Measurements from ENCODE around the gene C1orf232. TPM values are rescaled to one million over a fixed set of nuclear protein-coding genes. Genes with fewer than 3 reads are reported as not detected.

The C1orf232 gene
- polyA plus RNA-seq, 6 donors from 2014 or later, result not detected

DNA sequence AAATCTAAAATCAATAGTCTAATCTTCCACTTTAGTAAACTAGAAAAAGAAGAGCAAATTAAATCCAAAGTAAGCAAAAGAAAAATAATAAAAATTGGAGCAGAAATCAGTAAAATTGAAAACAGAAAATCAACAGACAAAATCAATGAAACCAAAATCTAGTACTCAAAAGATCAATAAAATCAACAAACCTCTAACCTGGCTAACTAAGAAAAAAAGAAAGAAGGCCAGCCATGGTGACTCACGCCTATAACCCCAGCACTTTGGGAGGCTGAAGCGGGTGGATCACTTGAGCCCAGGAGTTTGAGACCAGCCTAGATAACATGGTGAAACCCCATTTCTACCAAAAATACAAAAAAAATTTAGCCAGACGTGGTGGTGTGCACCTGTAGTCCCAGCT, 34.3 kb downstream of the C1orf232 start:
- Mint-ChIP-seq H3K36me3 (no peaks in the 10 kb centered on the region), H3K27ac (no peak overlapping the region)
- DNase-seq, result no peak

DNA sequence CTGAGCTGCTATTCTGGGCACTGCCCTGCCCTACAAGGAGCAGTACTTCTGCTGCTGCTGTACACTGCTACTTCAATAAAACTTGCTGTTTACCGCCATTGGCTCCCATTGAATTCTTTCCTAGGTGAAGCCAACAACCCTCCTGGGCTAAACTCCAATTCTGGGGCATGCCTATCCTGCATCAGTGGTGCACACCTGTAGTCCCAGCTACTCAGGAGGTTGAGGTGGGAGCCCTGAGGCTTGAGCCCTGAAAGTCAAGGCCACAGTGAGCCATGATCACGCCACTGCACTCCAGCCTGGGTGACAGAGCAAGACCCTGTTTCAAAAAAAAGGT, 36.0 kb downstream of the C1orf232 start:
- Mint-ChIP-seq H3K36me3 (no peaks in the 10 kb centered on the region), H3K9me3 (peaks cover 0 to 15% (median 2%) of the 10 kb centered on the region in 7 donors), H3K4me1 (peaks cover 3 to 8% (median 6%) of the 10 kb centered on the region in 3 donors), H3K27me3 (peaks cover 0 to 9% (median 6%) of the 10 kb centered on the region in 3 donors), H3K4me3 (no peak overlapping the region), H3K27ac (no peak overlapping the region)
- DNase-seq, result no peak
- no peak for ATAC-seq (ENCODE audit: low read depth in 2 of 2)

More for the DNA sequence above, 34.3 kb downstream of the C1orf232 start:
- ATAC-seq (ENCODE audit: low read depth in 2 of 2), result no peak
- Mint-ChIP-seq H3K4me3 (no peak overlapping the region), H3K27me3 (peaks cover 0 to 9% (median 6%) of the 10 kb centered on the region in 3 donors), H3K4me1 (no peaks in the 10 kb centered on the region), H3K9me3 (peaks cover 0 to 15% (median 2%) of the 10 kb centered on the region in 7 donors)

DNA sequence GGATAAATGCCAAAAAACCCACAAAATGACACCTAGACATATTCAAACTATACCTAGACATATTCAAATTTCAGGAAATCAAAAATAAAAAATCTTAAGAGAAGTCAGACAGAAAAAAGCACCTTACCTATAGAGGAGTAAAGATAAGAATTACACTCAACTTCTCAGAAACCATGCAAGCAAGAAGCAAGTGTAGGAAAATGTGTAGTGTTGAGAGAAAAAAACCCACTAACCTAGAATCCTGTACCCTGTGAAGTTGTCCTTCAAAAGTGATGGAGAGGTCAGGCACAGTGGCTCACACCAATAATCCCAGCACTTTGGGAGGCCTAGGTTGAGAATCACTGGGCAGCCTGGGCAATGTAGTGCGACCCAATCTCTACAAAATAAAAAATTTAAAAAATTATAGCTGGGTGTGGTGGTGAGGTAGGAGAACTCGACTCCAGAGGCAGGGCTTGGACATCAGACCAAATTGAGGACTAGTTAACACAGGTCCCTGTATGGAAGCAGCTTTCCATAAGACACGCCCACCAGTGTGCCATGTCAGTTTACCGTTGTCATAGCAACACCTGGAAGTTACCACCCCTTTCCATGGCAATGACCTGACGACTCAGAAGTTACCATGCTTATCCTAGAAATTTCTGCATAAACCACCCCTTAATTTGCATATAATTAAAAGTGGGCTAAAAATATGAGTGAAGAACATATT, 36.5 kb downstream of the C1orf232 start:
- no peaks in the 10 kb centered on the region for H3K36me3 Mint-ChIP-seq
- peaks cover 0 to 15% (median 2%) of the 10 kb centered on the region in 7 donors for H3K9me3 Mint-ChIP-seq
- H3K4me1 Mint-ChIP-seq, result peaks cover 8 to 13% (median 11%) of the 10 kb centered on the region in 3 donors
- no peak for ATAC-seq (ENCODE audit: low read depth in 2 of 2)
- peaks cover 0 to 9% (median 6%) of the 10 kb centered on the region in 3 donors for H3K27me3 Mint-ChIP-seq
- H3K4me3 Mint-ChIP-seq, result no peak overlapping the region
- DNase-seq, result no peak
- no peak overlapping the region for H3K27ac Mint-ChIP-seq

DNA sequence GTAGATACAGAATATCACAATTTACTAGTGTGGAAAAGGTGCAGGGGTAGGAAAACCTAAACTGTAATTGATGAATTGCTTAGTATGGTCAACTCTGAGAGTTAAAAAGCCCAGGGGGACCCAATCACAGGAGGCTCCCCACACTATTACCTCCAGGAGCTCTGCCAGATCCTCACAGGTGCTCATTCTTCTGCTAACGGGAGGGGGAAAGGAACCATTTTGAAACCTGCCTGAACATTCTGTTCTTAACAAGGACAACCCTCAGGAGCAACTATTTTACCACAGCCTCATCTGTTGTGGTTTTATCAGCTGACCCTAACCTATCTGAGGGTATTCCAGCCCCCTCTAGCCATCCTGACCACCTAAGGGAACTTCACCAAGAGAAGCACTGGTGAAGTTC, 38.1 kb downstream of the C1orf232 start:
- Mint-ChIP-seq H3K4me1 (peaks cover 9 to 25% (median 18%) of the 10 kb centered on the region in 3 donors), H3K9me3 (peaks cover 0 to 15% (median 2%) of the 10 kb centered on the region in 7 donors), H3K27ac (peak overlapping the region in 1 of 6 donors; percentile 86), H3K27me3 (peaks cover 0 to 9% (median 6%) of the 10 kb centered on the region in 3 donors), H3K4me3 (no peak overlapping the region), H3K36me3 (no peaks in the 10 kb centered on the region)
- DNase-seq (no peak), ATAC-seq (ENCODE audit: low read depth in 2 of 2) (no peak)

- Mint-ChIP-seq H3K36me3 (no peaks in the 10 kb centered on the region), H3K9me3 (peaks cover 0 to 9% (median 2%) of the 10 kb centered on the region in 7 donors), H3K4me3 (no peak overlapping the region), H3K27ac (no peak overlapping the region), H3K4me1 (peaks cover 9 to 25% (median 18%) of the 10 kb centered on the region in 3 donors), H3K27me3 (peaks cover 0 to 9% (median 6%) of the 10 kb centered on the region in 3 donors)
- ATAC-seq (ENCODE audit: low read depth in 2 of 2) (no peak), DNase-seq (no peak)
Measured at GRCh38 chr1:26129778-26130177, 39.0 kb downstream of the C1orf232 start.

DNA sequence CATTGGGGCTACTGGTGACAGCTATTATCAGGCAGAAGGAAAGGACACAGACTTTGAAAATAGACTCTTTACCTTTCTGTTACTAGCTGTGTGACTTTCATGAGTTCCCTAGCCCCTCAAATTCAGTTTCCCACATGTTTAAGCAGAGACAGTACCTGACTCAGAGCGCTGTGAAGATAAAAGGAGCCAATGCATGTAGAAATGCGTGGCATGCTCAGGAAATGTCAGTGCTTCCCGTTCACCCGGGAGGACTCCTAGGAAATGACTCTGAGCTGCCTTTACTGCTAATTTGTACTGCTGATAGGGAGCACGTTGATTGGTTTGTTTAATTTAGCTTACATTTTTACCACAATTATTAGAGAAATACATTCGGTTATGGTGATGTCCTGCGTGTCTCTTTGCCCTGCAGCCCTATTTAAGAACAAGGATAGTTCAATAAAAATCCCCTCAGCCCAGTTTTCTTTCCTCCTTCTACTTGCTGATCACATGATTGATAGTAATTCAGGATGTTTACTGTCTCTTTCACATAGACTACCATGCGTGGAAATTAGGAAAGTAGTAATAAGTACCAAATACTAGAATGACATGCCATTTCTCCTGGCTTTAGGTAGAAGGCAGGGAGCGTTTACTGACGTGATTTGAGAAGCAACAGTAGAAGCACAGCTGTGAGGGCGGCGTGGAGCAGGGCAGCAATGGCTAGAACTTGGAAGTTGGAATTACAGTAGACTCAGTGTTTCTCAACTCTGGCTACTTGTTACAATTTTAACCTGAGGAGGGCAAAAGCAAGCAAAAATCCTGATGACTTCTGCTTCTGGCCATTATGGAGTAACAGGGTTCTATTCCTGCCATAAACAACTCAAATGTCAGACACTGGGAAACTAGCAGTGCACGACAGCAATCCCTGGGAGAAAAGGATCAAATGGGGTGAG, 41.3 kb downstream of the C1orf232 start:
- H3K4me1 Mint-ChIP-seq, result peaks cover 14 to 25% (median 18%) of the 10 kb centered on the region in 3 donors
- H3K9me3 Mint-ChIP-seq, result no peaks in the 10 kb centered on the region
- ATAC-seq (ENCODE audit: low read depth in 2 of 2), result no peak

DNA sequence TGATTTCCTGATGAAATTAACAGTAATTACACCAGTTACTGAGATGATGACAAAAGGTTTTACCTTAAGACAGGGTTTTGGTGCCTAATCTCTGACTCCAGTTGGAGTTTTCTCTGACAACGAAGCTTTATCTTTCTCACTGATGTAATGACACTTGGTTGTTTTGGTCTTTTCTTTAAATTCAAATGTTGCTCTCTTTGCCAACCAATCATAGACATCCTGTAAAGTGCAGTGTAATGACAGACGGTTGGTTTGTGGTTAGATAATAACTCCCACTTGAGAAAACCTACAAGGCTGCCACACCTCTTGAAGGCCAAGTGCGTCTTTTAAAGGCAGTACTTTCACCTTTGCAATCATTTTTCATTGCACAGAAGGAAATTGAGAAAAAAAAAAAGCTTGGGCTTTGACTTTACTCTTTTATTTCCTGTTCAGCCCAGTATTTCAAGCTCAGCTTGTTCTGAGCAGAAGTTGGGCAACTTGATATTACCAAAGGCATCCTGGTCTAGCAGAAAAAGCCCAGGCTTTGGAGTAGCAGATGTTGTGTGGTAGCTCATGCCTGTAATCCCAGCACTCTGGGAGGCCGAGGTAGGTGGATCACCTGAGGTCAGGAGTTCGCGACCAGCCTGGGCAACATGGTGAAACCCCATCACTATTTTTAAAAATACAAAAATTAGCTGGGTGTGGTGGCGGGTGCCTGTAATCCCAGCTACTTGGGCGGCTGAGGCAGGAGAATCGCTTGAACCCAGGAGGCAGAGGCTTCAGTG, 42.3 kb downstream of the C1orf232 start:
- Mint-ChIP-seq H3K36me3 (no peaks in the 10 kb centered on the region), H3K4me1 (peaks cover 14 to 25% (median 18%) of the 10 kb centered on the region in 3 donors), H3K9me3 (no peaks in the 10 kb centered on the region), H3K4me3 (peak overlapping the region in 4 of 8 donors; percentile 15 to 44 (median 32)), H3K27me3 (peaks cover 0 to 6% (median 2%) of the 10 kb centered on the region in 3 donors), H3K27ac (peak overlapping the region in 4 of 6 donors; percentile 39 to 70 (median 46))
- ATAC-seq (ENCODE audit: low read depth in 2 of 2) (peak; percentile 92 to 94), DNase-seq (peak; percentile 55)

More for the DNA sequence above, 41.3 kb downstream of the C1orf232 start:
- Mint-ChIP-seq H3K27me3 (peaks cover 0 to 9% (median 6%) of the 10 kb centered on the region in 3 donors), H3K36me3 (no peaks in the 10 kb centered on the region), H3K27ac (peak overlapping the region in 2 of 6 donors; percentile 33), H3K4me3 (peak overlapping the region in 3 of 8 donors; percentile 7 to 44 (median 44))
- DNase-seq, result no peak

DNA sequence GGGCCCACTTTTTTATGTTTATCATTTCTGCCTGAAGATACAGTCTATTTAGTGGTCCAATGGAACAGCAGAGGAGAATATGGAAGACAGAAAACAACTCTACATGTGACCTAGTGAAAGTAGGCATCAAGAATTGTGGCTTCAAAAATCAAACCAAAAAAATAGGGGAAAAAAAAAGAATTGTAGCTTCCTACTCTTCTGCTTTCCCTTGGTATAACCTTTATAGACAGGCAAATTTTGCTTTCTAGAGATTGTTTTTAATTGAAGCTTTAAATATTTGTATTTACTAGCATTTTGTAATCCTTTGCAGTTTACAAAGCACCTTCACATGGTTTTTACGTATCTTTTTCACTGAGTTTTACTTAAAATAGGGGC, 42.8 kb downstream of the C1orf232 start:
- ATAC-seq (ENCODE audit: low read depth in 2 of 2), result no peak
- Mint-ChIP-seq H3K27ac (peak overlapping the region in 3 of 6 donors; percentile 33 to 41 (median 33)), H3K4me3 (peak overlapping the region in 1 of 8 donors; percentile 15), H3K4me1 (peaks cover 14 to 25% (median 18%) of the 10 kb centered on the region in 3 donors), H3K9me3 (no peaks in the 10 kb centered on the region), H3K27me3 (no peaks in the 10 kb centered on the region), H3K36me3 (no peaks in the 10 kb centered on the region)
- no peak for DNase-seq

DNA sequence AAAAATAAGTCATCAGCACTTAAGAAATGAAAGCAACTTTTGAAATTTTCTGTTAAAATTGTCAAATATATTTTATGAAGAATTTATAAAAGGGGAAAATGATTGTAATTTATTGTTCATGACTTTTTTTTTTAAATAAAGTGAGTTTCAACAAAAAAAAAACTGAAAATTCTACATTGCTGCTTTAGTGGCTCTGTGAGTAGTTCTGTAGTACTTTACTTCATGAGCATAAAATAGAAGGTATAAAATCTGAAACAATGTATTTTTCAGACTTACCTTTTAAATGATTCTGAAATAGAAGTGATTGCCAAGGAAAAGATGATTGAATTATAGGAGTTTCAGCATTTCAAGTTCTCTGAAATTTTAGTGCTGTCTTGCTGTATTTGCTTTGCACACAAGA, 43.4 kb downstream of the C1orf232 start:
- no peak for DNase-seq
- no peak overlapping the region for H3K27ac Mint-ChIP-seq
- H3K4me3 Mint-ChIP-seq, result no peak overlapping the region
- no peaks in the 10 kb centered on the region for H3K9me3 Mint-ChIP-seq
- no peaks in the 10 kb centered on the region for H3K36me3 Mint-ChIP-seq
- peaks cover 15 to 26% (median 18%) of the 10 kb centered on the region in 3 donors for H3K4me1 Mint-ChIP-seq
- no peaks in the 10 kb centered on the region for H3K27me3 Mint-ChIP-seq
- ATAC-seq (ENCODE audit: low read depth in 2 of 2), result no peak

DNA sequence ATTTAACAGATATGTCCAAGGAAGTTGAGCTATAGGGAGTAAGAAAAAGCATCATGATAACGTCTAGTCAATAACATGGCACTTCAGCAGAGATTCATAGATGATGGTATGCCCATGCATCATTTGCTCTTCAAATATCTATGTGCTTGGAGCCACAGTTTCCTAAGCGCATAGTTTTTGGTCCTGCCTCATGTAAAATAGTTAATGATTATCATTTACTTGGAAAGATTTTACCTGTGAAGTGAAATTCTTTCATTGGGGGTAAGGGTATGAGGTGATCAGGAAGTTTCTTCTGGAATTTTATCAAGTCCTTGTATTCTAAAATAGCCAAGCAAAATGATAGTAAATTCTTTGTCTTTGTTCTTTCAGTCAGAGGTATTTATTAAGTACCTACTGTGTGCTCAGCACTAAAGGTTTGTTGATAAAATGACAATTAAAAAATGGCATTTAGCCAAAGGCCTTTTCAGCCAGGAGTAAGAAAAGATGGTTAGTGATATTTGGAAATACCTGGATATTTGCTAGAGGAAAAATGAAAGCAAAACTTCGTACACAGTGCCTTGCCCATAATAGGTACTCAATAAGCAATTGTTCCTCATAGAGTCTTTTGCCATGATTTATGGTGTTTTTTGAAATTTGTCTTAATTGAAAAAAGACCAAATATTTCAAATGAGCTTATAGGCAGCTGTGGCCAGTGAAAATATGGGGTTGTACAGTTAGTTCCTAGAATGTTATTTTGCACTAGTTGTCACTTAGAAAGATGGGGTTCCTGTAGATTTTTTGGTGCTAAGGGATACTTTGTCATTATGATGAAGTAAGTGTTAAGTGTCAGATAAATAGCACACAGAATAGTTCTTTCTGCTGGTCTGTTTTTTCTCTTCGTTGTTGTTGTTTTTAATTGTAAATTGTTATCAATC, 44.1 kb downstream of the C1orf232 start:
- H3K4me1 Mint-ChIP-seq, result peaks cover 22 to 33% (median 23%) of the 10 kb centered on the region in 3 donors
- H3K27me3 Mint-ChIP-seq, result no peaks in the 10 kb centered on the region
- H3K4me3 Mint-ChIP-seq, result no peak overlapping the region
- no peak for DNase-seq
- ATAC-seq (ENCODE audit: low read depth in 2 of 2), result no peak
- H3K27ac Mint-ChIP-seq, result no peak overlapping the region
- H3K9me3 Mint-ChIP-seq, result no peaks in the 10 kb centered on the region
- no peaks in the 10 kb centered on the region for H3K36me3 Mint-ChIP-seq

DNA sequence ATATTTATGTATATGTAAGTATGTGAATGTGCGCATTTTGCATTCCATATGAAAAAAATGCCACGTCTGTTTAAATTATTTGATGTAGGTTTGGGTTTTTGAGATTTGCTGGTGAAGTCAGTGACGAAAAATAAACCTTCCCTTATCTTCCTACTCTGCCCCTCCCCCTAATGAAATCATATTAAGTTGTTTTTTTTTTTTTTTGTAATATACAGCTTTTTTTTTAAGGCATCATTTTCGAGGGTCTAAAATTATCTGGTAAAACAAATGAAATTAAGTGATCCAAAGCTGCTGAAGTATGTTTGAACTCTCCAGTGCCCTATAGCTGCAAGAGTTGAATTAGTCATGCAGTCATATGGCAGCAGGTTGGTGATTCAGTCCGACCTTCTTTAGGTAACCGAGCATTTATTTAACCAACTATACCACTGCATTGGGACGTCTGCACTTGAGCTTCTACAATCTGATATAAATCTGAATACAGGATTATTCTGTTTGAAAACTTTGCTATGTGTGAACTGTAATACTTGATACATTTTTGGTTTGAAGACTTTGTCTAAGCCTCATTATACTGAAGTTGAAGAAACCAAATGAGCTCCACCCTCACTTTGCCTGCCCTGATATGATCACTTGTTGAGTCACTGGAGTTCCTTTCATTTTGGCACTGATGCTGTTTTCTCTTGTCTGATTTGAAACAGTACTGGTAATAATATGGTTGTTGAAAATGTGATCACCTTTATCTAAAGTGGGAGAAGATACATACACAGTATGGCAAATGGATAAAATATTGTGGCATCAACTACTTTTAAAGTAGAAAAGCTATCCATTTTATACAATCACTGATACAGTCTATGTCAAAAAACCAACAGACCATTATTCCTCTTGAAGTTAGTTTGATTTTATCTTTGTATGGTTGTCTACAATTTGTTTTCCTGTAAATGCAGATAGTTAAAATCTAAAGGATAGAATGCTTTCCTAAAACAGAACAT, 45.5 kb downstream of the C1orf232 start:
- no peak overlapping the region for H3K4me3 Mint-ChIP-seq
- H3K27ac Mint-ChIP-seq, result peak overlapping the region in 1 of 6 donors; percentile 63
- DNase-seq, result no peak
- no peaks in the 10 kb centered on the region for H3K9me3 Mint-ChIP-seq
- H3K36me3 Mint-ChIP-seq, result no peaks in the 10 kb centered on the region
- no peak for ATAC-seq (ENCODE audit: low read depth in 2 of 2)
- H3K27me3 Mint-ChIP-seq, result no peaks in the 10 kb centered on the region
- H3K4me1 Mint-ChIP-seq, result peaks cover 24 to 40% (median 30%) of the 10 kb centered on the region in 3 donors
